Large intestine (tissue), 3 donors: ENCODE measurements around the gene CEP43. TPM values are rescaled to one million over a fixed set of nuclear protein-coding genes. Genes with fewer than 3 reads are reported as not detected.

Experiments used
- DNase-seq, 2 donors: peaks; one replicate each; pipeline versions ENCODE4 v3.0.0 to v3.0.0-alpha.2; 2013
- H3K27ac ChIP-seq: one replicate; pipeline ENCODE4 v1.5.1; 2013; ENCODE audit warnings: low read length
- H3K27me3 ChIP-seq: 2 replicates; pipeline ENCODE4 v1.6.1; 2013; ENCODE audit warnings: low read length; ENCODE audit not compliant: control insufficient read depth, insufficient read depth
- H3K36me3 ChIP-seq: 2 replicates; pipeline ENCODE4 v1.6.1; 2013; ENCODE audit warnings: low read length; ENCODE audit not compliant: control insufficient read depth, insufficient read depth
- H3K4me1 ChIP-seq: one replicate; pipeline ENCODE4 v1.6.1; 2013; ENCODE audit warnings: low read length; ENCODE audit not compliant: control insufficient read depth, insufficient read depth
- H3K4me3 ChIP-seq: one replicate; pipeline ENCODE4 v1.5.1; 2013; ENCODE audit warnings: low read length
- H3K9me3 ChIP-seq: one replicate; pipeline ENCODE4 v1.6.1; 2013; ENCODE audit warnings: mild to moderate bottlenecking, low read depth, low read length, moderate library complexity; ENCODE audit not compliant: control insufficient read depth
- WGBS: methylation state at CpG from one replicate; pipeline ENCODE4 v1.1.5; 2013; ENCODE audit warnings: low lambda C conversion rate; ENCODE audit not compliant: insufficient coverage; 5-methylcytosine and 5-hydroxymethylcytosine counted together
- polyA plus RNA-seq: library from polyadenylated mRNA; unstranded; fragments of 120-200 nt; gene quantifications from one replicate; pipeline ENCODE4 v1.2.1, GENCODE V29; 2013

CEP43 gene
- polyA plus RNA-seq, 1 donor, result 40.9 TPM

DNA sequence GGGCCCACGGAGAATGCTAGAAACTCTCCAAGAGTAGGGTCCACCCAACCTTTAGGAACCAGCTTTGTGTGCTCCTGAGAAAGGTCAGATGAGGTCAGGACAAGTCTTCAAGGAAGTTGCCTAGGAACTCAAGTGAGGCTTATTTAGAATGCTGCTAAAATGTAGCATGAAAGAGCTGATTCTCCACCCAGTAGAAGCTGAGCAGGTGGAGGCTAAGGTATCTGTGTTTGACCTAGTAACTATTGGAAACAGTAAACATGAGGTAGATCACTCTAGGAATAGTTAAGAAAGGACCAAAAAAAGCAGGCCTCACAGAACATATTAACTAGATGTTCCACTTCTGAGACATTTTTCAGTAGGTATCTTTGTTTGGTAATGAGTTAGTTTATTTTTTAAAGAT, 13.9 kb downstream of the CEP43 start:
- no peak overlapping the region for H3K27ac ChIP-seq
- no peaks in the 10 kb centered on the region for H3K9me3 ChIP-seq
- H3K36me3 ChIP-seq, result peaks cover 42% of the 10 kb centered on the region
- no peaks in the 10 kb centered on the region for H3K27me3 ChIP-seq
- WGBS, result no CpG with 5 or more reads among the region's 1 CpG
- H3K4me1 ChIP-seq, result no peaks in the 10 kb centered on the region
- DNase-seq, result no peak
- no peak overlapping the region for H3K4me3 ChIP-seq

DNA sequence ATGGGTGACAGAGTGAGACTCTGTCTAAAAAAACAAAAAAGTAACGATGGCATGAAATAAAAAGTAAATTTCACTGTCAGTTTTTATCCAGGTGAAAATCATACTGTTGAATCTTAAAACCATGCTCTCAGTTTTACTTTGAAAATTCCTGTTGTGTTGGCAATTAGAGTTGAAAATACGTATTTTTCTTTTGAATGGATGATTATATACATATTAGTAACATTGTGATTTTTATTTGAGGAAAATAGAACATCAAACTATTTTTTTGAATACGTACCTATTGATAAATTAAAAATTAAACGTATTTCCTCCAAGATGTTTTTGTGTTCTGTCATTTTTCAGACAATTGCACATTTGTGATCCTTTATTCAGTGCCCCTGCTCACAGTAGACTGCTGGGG, 14.7 kb downstream of the CEP43 start:
- H3K27me3 ChIP-seq, result no peaks in the 10 kb centered on the region
- H3K4me1 ChIP-seq, result no peaks in the 10 kb centered on the region
- no peak overlapping the region for H3K4me3 ChIP-seq
- no peaks in the 10 kb centered on the region for H3K9me3 ChIP-seq
- WGBS, result 100% methylated on average over 3 of the region's 4 CpGs
- no peak for DNase-seq
- peaks cover 47% of the 10 kb centered on the region for H3K36me3 ChIP-seq
- no peak overlapping the region for H3K27ac ChIP-seq

DNA sequence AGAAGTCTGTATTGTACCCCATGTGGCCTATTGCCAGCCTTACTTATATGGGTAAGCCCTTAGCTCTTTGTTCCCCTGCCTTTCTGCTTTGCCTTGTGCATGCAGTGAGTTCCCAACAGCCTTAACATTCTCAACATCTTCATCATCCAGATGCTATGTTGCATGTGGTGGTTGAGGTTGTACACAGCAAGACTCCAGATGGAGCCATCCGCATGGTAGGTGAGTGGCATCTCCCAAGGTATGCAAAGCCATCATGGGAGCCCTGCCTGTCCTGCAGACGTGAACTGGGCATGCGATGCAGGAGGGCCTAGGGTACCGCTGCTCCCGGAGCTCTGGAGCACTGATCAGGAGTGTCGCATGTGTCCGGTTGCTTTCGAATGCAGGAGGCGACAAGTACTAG, 16.1 kb downstream of the CEP43 start:
- Histone ChIP-seq H3K4me3 (no peak overlapping the region), H3K4me1 (no peaks in the 10 kb centered on the region), H3K36me3 (peaks cover 46% of the 10 kb centered on the region), H3K27me3 (no peaks in the 10 kb centered on the region), H3K9me3 (no peaks in the 10 kb centered on the region), H3K27ac (no peak overlapping the region)
- no CpG with 5 or more reads among the region's 9 CpGs for WGBS
- DNase-seq, result no peak

DNA sequence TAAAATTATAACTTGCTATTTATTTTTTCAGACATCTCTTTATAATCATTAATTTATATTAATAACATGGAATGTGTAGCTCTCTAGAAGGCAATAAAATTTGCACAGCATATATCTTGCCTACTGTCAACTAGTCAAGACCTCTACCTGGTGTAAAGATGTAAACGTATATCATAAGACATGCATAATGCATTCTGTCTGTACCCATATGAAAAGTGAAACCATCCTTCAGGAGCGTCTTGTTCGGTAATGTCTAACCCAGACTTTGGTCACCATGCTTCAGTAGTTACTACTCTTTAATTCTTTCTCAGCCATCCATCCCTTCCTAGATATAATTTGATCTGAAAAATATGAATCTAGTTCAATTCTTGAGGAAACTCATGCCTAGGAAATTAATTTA, 21.0 kb downstream of the CEP43 start:
- Histone ChIP-seq H3K9me3 (no peaks in the 10 kb centered on the region), H3K4me1 (no peaks in the 10 kb centered on the region), H3K36me3 (peaks cover 54% of the 10 kb centered on the region), H3K4me3 (no peak overlapping the region), H3K27me3 (no peaks in the 10 kb centered on the region), H3K27ac (no peak overlapping the region)
- WGBS, result no CpG with 5 or more reads among the region's 3 CpGs
- DNase-seq, result no peak

DNA sequence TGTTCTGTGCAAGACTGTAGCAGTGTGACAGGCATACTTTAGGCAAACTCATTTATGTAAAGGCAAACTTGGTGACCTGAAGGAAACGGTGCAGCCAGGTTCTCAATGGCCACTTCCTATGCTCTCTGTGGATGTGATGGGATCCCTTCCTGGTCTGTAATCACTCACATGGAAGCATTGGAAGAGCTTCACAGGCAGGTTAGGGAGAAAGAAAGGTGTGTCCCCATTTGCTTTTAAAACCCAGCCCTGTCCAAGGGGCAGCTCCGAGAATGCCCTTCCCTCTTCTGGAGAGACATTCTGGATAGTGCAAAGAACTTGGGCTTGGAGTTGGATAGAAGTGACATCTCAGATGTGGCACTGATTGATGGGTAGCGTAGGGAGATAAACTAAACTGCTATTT, 28.1 kb downstream of the CEP43 start:
- no peaks in the 10 kb centered on the region for H3K9me3 ChIP-seq
- no peak overlapping the region for H3K27ac ChIP-seq
- WGBS, result no CpG with 5 or more reads among the region's 3 CpGs
- H3K36me3 ChIP-seq, result peaks cover 75% of the 10 kb centered on the region
- H3K4me3 ChIP-seq, result no peak overlapping the region
- no peaks in the 10 kb centered on the region for H3K27me3 ChIP-seq
- no peak for DNase-seq
- H3K4me1 ChIP-seq, result no peaks in the 10 kb centered on the region

DNA sequence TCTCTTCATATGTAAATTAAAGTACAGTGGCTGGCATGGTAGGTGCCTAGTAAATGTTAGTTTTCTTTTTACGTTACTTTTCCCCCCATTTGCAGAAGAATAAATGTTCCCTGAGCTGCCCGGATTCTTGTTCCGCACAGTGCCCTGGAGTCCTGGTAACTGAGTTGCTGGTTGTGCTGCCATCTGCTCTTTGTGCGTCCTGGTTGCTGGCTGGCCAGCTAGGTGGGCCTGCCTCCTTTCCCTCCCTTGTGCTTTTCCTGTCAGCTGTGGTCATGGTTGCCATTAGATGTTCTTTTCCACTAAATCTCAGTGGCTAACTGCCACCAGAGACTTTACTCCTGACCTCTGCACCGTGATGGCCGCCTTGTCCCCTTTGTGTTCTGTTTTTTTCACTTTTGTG, 28.6 kb downstream of the CEP43 start:
- no peak for DNase-seq
- 91% methylated on average over 3 of the region's 6 CpGs for WGBS
- Histone ChIP-seq H3K36me3 (peaks cover 71% of the 10 kb centered on the region), H3K27ac (no peak overlapping the region), H3K4me1 (no peaks in the 10 kb centered on the region), H3K9me3 (no peaks in the 10 kb centered on the region), H3K27me3 (no peaks in the 10 kb centered on the region), H3K4me3 (no peak overlapping the region)

DNA sequence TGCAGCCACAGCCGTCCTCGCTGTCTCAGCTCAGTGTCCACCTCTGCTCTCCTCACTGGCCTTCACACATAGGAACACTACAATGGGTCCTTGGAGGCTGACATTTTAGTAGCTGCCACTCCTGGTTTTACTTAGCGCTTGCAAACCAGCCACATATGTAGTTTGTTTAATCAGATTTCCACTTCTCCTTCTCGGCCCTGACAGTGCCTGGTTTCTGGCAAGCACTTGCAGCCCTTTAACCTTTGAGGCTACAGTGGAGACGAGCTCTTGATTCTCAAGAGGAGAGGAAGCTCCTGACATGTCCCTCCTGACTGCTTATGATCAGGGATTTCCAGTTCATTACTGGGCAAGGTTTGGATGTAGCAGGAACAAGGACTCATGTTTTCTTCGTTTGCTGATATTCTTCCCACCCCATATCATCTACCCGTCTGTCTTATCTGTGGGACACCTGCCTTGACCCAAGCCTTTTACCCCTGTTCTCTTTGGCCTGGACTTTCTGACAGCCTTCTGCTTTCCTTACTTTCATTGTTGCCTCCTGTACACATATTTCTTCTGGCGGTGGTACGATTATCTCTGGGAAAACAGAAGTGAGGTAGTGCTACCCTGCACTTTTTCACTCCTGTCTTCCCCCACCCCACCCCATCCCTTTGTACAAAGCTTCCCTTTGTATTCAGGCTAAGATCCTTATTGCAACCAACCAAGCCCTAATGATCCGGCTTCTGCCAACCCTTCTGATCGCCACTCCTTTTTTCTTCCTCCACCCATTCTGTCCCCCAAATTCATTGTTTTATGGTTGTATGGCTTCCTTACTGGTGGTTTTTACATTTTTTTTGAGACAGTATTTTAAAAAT, 31.2 kb downstream of the CEP43 start:
- DNase-seq, result no peak
- H3K9me3 ChIP-seq, result no peaks in the 10 kb centered on the region
- H3K36me3 ChIP-seq, result peaks cover 67% of the 10 kb centered on the region
- no peaks in the 10 kb centered on the region for H3K4me1 ChIP-seq
- no peak overlapping the region for H3K27ac ChIP-seq
- 96% methylated on average over 5 of the region's 11 CpGs for WGBS
- no peaks in the 10 kb centered on the region for H3K27me3 ChIP-seq
- no peak overlapping the region for H3K4me3 ChIP-seq

DNA sequence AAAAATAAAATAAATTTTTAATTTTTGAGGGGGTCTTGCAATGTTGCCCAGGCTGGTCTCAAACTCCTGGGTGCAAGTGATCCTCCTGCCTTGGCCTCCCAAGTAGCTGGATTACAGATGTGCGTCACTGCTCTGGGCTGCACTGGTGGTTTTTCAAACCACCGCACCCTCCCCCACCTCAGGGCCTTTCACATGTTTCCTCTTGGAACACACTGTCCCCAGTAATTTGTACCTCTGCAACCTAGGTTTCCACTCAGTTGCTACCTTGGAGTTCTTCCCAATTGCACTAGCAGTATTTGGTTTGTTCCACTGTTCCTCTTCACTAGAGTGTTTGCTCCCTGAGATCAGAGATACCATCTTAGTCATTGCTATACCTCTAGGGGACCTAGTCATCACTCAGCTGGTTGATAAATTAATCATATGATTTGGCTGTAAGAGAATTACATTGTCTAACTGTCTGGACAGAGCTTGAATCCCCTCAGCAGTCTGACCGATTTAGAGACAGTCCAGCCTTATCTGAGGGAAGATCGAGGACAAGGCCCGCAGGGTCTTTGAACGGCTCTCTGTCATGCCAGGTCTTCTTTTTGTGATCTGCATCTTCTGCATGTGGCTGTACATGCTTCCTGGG, 32.0 kb downstream of the CEP43 start:
- Histone ChIP-seq H3K27ac (no peak overlapping the region), H3K9me3 (no peaks in the 10 kb centered on the region), H3K27me3 (no peaks in the 10 kb centered on the region), H3K4me3 (no peak overlapping the region), H3K36me3 (peaks cover 66% of the 10 kb centered on the region), H3K4me1 (no peaks in the 10 kb centered on the region)
- no CpG with 5 or more reads among the region's 6 CpGs for WGBS
- DNase-seq, result no peak

DNA sequence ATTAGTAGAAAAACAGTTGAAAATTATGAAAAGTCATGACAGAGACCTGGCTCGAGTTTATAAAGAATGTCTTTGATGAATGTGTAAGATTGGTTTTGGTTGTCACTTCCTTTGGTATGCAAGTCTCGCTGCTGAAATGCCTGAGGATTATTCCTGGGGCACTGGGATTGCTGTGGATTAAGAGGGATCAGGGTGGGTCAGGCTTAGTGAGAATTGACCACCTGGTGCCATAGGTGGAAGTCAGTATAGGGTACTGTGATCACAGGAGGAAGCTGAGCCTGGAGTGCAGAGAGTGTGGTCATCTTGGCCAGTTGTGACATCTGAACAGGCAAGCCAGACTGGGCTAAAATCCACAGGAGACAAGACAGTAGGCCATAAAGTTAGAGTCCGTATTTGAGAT, 34.9 kb downstream of the CEP43 start:
- H3K27me3 ChIP-seq, result no peaks in the 10 kb centered on the region
- H3K4me1 ChIP-seq, result no peaks in the 10 kb centered on the region
- H3K9me3 ChIP-seq, result no peaks in the 10 kb centered on the region
- H3K36me3 ChIP-seq, result peaks cover 62% of the 10 kb centered on the region
- DNase-seq, result no peak
- no peak overlapping the region for H3K27ac ChIP-seq
- 100% methylated on average over 1 of the region's 3 CpGs for WGBS
- no peak overlapping the region for H3K4me3 ChIP-seq

DNA sequence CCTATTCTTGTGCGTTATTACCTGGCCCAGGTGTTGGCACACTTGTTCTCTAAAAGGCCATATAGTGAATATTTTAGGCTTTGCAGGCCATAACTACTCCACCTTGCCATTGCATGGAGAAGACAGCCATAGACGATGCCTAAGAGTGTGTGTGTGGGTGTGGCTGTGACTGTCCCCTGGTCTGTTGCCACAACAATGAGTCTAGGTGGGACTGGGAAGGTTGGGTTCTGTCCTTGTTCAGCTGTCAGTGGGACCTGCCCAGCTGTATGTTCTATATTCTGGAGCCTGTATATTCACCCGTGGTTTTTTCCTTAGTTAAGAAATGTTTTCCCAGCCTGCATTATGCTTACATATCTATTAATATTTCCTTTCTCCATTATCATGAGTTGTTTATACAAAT, 38.6 kb downstream of the CEP43 start:
- H3K27ac ChIP-seq, result no peak overlapping the region
- H3K4me1 ChIP-seq, result no peaks in the 10 kb centered on the region
- no peaks in the 10 kb centered on the region for H3K9me3 ChIP-seq
- H3K36me3 ChIP-seq, result peaks cover 44% of the 10 kb centered on the region
- no peaks in the 10 kb centered on the region for H3K27me3 ChIP-seq
- no peak overlapping the region for H3K4me3 ChIP-seq
- no peak for DNase-seq
- WGBS, result 83% methylated on average over 1 of the region's 3 CpGs

DNA sequence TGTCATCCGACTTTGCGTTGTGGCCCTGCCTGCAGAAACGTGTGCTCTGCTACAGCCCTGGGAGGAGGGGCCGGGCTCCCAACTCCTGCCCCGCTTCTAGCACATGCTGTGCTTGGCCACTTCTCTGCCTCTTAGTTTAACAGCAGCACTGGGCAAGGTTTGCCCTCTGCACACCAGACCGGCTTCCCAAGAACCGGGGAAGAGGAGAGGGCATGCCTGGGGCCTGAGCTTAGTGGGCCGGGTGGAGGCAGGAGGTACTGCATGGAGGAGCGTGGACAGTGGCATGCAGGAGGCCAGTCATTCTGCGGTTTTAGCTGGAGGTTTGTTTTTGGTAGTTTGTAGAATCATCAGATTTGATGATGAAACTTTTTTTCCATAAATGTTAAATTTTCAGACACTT, 45.5 kb downstream of the CEP43 start:
- WGBS, result no CpG with 5 or more reads among the region's 10 CpGs
- Histone ChIP-seq H3K9me3 (no peaks in the 10 kb centered on the region), H3K36me3 (peaks cover 13% of the 10 kb centered on the region), H3K4me3 (no peak overlapping the region), H3K27ac (no peak overlapping the region), H3K27me3 (no peaks in the 10 kb centered on the region), H3K4me1 (no peaks in the 10 kb centered on the region)
- no peak for DNase-seq
